ENCODE measurements around the gene TLX3.

Gene TLX3

GRCh38 chr5:171308453-171309275 is at the start of gene TLX3:
Gene TLX3 (plus strand): TSS chr5:171309248. CDS start chr5:171309366, 118 bp downstream.
- TF ChIP-seq CTCF (conservative IDR thresholded peaks at IDR 0.05; ENCODE audit: control insufficient read depth, insufficient read depth, low read depth, low read length) = no peak
- DNase-seq (ENCODE audit: low read depth) = no peak
- no peak within 1 kb of the TSS for H3K4me3 ChIP-seq (ENCODE audit: control insufficient read depth, low read depth, low read length)

- H3K4me3 ChIP-seq (ENCODE audit: control insufficient read depth, low read depth, low read length) = no peak overlapping the region
- DNase-seq (ENCODE audit: low read depth) = no peak
- TF ChIP-seq CTCF (conservative IDR thresholded peaks at IDR 0.05; ENCODE audit: control insufficient read depth, insufficient read depth, low read depth, low read length) = no peak
These were observed 47.7 kb upstream of the TLX3 start for GRCh38 chr5:171261361-171261760.

- no peak for TF ChIP-seq CTCF (conservative IDR thresholded peaks at IDR 0.05; ENCODE audit: control insufficient read depth, insufficient read depth, low read depth, low read length)
- DNase-seq (ENCODE audit: low read depth) = no peak
- H3K4me3 ChIP-seq (ENCODE audit: control insufficient read depth, low read depth, low read length) = no peak overlapping the region
These were observed 47.1 kb upstream of the TLX3 start for GRCh38 chr5:171261904-171262303.

GRCh38 chr5:171263181-171263580 is 45.9 kb upstream of the TLX3 start:
- no peak overlapping the region for H3K4me3 ChIP-seq (ENCODE audit: control insufficient read depth, low read depth, low read length)

GRCh38 chr5:171264843-171265242 is 44.2 kb upstream of the TLX3 start:
- no peak for DNase-seq (ENCODE audit: low read depth)
- no peak overlapping the region for H3K4me3 ChIP-seq (ENCODE audit: control insufficient read depth, low read depth, low read length)
- no peak for TF ChIP-seq CTCF (conservative IDR thresholded peaks at IDR 0.05; ENCODE audit: control insufficient read depth, insufficient read depth, low read depth, low read length)

More at GRCh38 chr5:171263181-171263580, 45.9 kb upstream of the TLX3 start:
- no peak for TF ChIP-seq CTCF (conservative IDR thresholded peaks at IDR 0.05; ENCODE audit: control insufficient read depth, insufficient read depth, low read depth, low read length)
- no peak for DNase-seq (ENCODE audit: low read depth)

- no peak for DNase-seq (ENCODE audit: low read depth)
- TF ChIP-seq CTCF (conservative IDR thresholded peaks at IDR 0.05; ENCODE audit: control insufficient read depth, insufficient read depth, low read depth, low read length) = no peak
- no peak overlapping the region for H3K4me3 ChIP-seq (ENCODE audit: control insufficient read depth, low read depth, low read length)
These were observed 40.1 kb upstream of the TLX3 start for GRCh38 chr5:171268700-171269620.

All from fibroblast of mammary gland (primary cell).